ENCODE measurements around the gene HK1. TPM values are rescaled to one million over a fixed set of nuclear protein-coding genes. Genes with fewer than 3 reads are reported as not detected.

The HK1 gene
- total RNA-seq, 1 donor from 2014 or later: 106 TPM

DNA sequence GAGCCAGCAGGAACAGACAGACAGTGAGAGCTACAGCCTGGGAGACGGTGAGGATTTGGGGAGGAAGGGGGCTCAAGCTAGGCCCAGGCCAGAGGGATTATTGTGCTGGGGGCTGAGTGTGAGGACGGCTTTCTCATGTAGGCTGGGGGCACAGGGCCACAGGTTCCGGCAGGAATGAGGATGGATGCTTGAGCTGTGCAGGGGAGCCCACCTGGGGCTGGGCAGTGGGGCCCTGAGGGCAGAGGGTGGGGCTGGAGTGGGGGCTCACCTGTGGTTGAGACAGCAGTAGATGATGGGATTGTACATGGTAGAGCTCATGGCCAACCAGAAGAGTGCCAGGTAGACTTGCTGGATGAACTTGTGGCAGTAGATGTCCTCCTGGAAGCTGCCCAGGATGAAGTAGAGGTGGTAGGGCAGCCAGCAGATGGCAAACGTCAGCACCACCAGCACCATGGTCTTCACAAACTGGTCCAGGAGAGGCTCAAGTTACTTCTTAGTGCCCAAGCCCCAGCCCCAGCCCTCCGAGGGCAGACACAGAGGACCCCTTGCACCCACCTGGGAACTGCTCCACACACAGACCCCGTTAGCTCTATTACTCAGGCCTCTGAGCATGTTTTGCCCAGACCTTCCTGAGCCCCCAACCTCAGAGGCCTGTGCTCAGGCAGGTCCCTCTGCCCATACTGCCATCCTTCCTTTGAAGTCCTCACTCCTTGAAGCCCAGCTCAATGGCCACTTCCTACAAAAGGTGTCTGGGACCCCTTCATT is 128.7 kb downstream of the HK1 start:
- Histone ChIP-seq H3K9me3 (no peaks in the 10 kb centered on the region), H3K36me3 (no peaks in the 10 kb centered on the region), H3K27ac (peak overlapping the region; percentile 89), H3K27me3 (no peaks in the 10 kb centered on the region), H3K4me1 (peaks cover 63% of the 10 kb centered on the region), H3K4me3 (no peak overlapping the region)
- DNase-seq (ENCODE audit: extremely low spot score in 2 of 2): peak in 1 of 2 donors; percentile 72
- intact Hi-C loops (cut with DNase I): no loop called here
- TF ChIP-seq, protein P1, sequence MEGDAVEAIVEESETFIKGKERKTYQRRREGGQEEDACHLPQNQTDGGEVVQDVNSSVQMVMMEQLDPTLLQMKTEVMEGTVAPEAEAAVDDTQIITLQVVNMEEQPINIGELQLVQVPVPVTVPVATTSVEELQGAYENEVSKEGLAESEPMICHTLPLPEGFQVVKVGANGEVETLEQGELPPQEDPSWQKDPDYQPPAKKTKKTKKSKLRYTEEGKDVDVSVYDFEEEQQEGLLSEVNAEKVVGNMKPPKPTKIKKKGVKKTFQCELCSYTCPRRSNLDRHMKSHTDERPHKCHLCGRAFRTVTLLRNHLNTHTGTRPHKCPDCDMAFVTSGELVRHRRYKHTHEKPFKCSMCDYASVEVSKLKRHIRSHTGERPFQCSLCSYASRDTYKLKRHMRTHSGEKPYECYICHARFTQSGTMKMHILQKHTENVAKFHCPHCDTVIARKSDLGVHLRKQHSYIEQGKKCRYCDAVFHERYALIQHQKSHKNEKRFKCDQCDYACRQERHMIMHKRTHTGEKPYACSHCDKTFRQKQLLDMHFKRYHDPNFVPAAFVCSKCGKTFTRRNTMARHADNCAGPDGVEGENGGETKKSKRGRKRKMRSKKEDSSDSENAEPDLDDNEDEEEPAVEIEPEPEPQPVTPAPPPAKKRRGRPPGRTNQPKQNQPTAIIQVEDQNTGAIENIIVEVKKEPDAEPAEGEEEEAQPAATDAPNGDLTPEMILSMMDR (IDR thresholded peaks at IDR 0.05): no peak
- TF ChIP-seq POLR2AphosphoS5 (IDR thresholded peaks at IDR 0.05; ENCODE audit: insufficient read depth in 1 of 2, low read depth in 1 of 2): no peak
- no peak for TF ChIP-seq POLR2A (IDR thresholded peaks at IDR 0.05)

DNA sequence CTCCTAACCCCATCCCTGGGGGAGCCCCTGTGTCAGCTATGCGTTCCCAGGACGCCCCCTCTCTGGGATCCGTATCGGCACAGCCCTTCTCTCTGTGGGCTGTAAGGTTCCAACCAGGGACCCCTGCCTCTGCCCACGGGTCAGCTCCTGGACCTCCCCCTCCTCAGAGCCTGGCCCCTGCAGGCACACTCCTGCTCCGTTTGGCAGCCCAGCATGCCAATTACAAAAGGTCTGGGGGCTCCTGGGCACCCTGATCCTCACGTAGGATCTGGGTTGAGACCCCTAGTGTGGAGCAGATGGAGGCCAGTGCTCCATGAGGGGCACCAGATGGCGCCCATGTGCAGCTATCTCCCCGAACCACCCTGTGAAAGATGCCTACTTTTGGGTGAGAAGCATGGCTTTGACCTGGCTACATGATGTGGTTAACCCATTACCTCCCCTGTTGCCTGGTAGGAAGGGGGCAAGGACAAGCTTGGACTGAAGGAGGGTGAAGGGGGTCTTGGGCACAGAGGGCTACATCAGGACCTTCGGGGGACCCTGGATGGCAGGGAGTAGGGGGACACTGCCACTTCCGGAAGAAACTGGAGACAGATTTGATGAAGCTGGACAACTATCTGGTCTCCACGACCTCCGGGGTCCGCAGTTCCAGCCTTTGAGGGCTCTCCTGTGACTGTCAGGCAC is 129.5 kb downstream of the HK1 start:
- TF ChIP-seq, protein P1 (IDR thresholded peaks at IDR 0.05): peak in 1 of 3 experiments; percentile 6
- TF ChIP-seq POLR2A (IDR thresholded peaks at IDR 0.05): no peak
- no peak for TF ChIP-seq POLR2AphosphoS5 (IDR thresholded peaks at IDR 0.05; ENCODE audit: insufficient read depth in 1 of 2, low read depth in 1 of 2)
- H3K4me3 ChIP-seq: peak overlapping the region in 1 of 2 donors; percentile 37
- peaks cover 57% of the 10 kb centered on the region for H3K4me1 ChIP-seq
- no peaks in the 10 kb centered on the region for H3K9me3 ChIP-seq
- DNase-seq (ENCODE audit: extremely low spot score in 2 of 2): no peak
- intact Hi-C loops (cut with DNase I): no loop called here
- H3K36me3 ChIP-seq: no peaks in the 10 kb centered on the region
- no peaks in the 10 kb centered on the region for H3K27me3 ChIP-seq
- H3K27ac ChIP-seq: peak overlapping the region; percentile 89

DNA sequence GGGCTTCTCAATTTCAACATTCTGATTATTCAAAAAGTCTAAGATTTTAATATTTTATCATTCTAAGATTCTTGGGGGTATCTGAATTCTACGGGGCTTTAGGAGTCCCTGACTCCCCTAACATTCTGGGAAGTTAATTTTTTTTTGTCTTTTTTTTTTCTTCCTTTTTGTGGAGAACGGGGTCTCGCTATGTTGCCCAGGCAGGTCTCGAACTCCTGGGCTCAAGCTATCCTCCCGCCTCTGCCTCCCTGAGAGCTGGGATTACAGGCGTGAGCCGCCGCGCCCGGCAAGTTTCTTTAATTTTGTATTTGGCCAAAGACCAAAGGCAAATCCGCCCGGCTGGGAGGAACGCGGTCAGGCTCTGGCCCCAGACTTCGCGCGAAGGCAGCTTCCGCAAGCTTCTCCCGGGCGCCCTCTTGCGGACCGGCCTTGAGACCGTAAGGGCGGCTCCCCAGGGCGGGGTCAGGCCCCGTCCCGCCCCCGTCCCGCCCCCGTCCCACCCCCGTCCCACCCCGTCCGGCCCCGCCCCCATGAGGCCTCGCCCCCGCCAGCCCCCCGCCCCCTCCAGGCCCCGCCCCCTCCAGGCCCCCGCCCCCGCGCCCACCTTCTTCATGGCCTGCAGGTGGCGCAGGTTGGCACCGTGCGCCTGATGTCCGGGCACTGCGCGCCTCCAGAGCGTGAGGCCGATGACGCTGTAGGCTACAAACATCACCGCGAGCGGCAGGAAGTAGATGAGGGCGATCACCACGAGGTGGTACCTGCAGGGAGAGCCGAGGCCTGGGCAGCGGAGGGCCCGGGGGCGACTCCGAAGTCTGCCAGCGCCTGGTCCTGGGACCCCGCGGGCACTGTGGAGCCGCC is 130.3 kb downstream of the HK1 start:
- DNase-seq (ENCODE audit: extremely low spot score in 2 of 2): no peak
- H3K36me3 ChIP-seq: no peaks in the 10 kb centered on the region
- H3K9me3 ChIP-seq: no peaks in the 10 kb centered on the region
- H3K27ac ChIP-seq: peak overlapping the region; percentile 89
- H3K4me3 ChIP-seq: peak overlapping the region; percentile 37 to 44
- H3K27me3 ChIP-seq: no peaks in the 10 kb centered on the region
- intact Hi-C loops (cut with DNase I): no loop called here
- TF ChIP-seq, protein P1 (IDR thresholded peaks at IDR 0.05): peak; percentile 17 to 91 (median 21)
- TF ChIP-seq POLR2A (IDR thresholded peaks at IDR 0.05): no peak
- TF ChIP-seq POLR2AphosphoS5 (IDR thresholded peaks at IDR 0.05; ENCODE audit: insufficient read depth in 1 of 2, low read depth in 1 of 2): peak; percentile 58 to 73
- peaks cover 54% of the 10 kb centered on the region for H3K4me1 ChIP-seq

DNA sequence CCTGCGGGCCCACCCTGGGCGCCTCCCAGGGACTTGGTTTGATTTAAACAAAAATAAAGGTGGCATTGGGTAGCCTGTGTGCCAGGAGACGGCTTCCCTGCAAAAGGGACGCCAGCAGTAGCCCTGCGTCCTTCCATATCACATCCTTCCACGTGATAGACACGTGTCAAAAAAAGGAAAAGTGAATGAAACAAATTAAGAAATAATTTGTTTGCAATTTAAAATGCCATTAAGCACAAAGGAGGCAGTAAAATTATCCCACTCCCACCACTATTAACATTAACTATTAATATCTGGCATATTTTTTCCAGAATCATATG is 130.8 kb downstream of the HK1 start:
- TF ChIP-seq, protein P1 (IDR thresholded peaks at IDR 0.05): no peak
- TF ChIP-seq POLR2AphosphoS5 (IDR thresholded peaks at IDR 0.05; ENCODE audit: insufficient read depth in 1 of 2, low read depth in 1 of 2): peak in 1 of 2 donors; percentile 4

More for the DNA sequence above, 130.8 kb downstream of the HK1 start:
- no peaks in the 10 kb centered on the region for H3K9me3 ChIP-seq
- H3K27me3 ChIP-seq: no peaks in the 10 kb centered on the region
- H3K4me1 ChIP-seq: peaks cover 50% of the 10 kb centered on the region
- intact Hi-C loops (cut with DNase I): no loop called here
- H3K27ac ChIP-seq: peak overlapping the region; percentile 89
- H3K4me3 ChIP-seq: peak overlapping the region; percentile 37 to 44
- no peaks in the 10 kb centered on the region for H3K36me3 ChIP-seq
- no peak for DNase-seq (ENCODE audit: extremely low spot score in 2 of 2)
